Measurements from ENCODE around the gene HERC6. TPM values are rescaled to one million over a fixed set of nuclear protein-coding genes. Genes with fewer than 3 reads are reported as not detected.

The HERC6 gene
- total RNA-seq, 2 donors from 2014 or later = 9.9 to 12.7 TPM

DNA sequence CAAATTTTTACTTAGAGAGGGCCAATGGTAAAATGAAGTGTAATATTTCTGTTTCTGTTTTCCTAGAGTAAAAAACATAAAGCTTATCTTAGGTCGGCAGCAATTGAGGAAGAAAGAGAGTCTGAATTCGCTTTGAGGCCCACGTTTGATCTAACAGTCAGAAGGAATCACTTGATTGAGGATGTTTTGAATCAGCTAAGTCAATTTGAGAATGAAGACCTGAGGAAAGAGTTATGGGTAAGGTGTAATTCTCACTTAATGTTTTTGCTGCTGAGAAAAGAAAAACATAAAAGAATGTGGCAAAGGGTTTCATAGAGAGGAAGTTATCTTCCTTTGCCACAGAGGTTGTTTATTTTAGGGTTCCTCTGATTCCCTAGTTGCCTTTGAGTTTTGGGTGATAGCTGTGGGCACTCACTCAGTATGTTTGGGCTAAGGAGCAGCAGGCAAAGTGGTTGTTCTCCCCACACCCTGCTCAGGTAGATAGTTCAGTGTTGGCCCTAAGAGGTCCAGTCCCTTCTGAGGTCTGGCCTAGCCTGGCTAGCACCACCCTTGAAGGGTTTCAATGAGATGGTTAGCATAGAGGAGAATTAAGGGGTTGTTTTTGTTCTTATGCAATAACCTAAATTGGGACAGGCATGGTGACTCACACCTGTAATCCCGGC, 110.6 kb downstream of the HERC6 start:
- Histone ChIP-seq H3K27ac (ENCODE audit: low read depth, low read length) (no peak overlapping the region), H3K36me3 (ENCODE audit: control insufficient read depth, insufficient read depth, low read length) (no peaks in the 10 kb centered on the region), H3K9ac (ENCODE audit: extremely low read depth, low read length, poor library complexity, severe bottlenecking) (no peak overlapping the region), H3K4me1 (ENCODE audit: control insufficient read depth, insufficient read depth, low read length) (no peaks in the 10 kb centered on the region), H3K27me3 (ENCODE audit: control insufficient read depth, insufficient read depth, low read length, poor library complexity, severe bottlenecking) (no peaks in the 10 kb centered on the region), H3K4me3 (ENCODE audit: low read length) (no peak overlapping the region), H3K9me3 (ENCODE audit: control insufficient read depth, low read length) (no peaks in the 10 kb centered on the region)
- H3K4me1 Mint-ChIP-seq = no peaks in the 10 kb centered on the region
- DNase-seq = no peak
- 86 to 90% methylated on average over 4 of the region's 4 CpGs for WGBS, 2 experiments (ENCODE audit: insufficient coverage in 1 of 2, insufficient read length in 1 of 2)
- no peaks in the 10 kb centered on the region for H3K9me3 Mint-ChIP-seq
- TF ChIP-seq CTCF (conservative IDR thresholded peaks at IDR 0.05) = no peak
- no peak overlapping the region for H3K27ac Mint-ChIP-seq
- H3K27me3 Mint-ChIP-seq (ENCODE audit: insufficient read depth) = no peaks in the 10 kb centered on the region
- H3K36me3 Mint-ChIP-seq (ENCODE audit: low read depth) = peaks cover 4% of the 10 kb centered on the region
- H3K4me3 Mint-ChIP-seq = no peak overlapping the region

Other genes with a start within 250 kb of the HERC6 start
- 1 to 10 TPM in 1 of 2 donors, under 1 TPM in 1; 0.31 to 4.0 TPM for gene ABCG2, start 220.2 kb upstream of the HERC6 start, total RNA-seq
- 10 to 100 TPM; 35.1 to 37.8 TPM for gene PPM1K, start 94.3 kb upstream of the HERC6 start, total RNA-seq
- gene HERC5, start 78.3 kb downstream of the HERC6 start, total RNA-seq = 10 to 100 TPM in 1 of 2 donors, 1 to 10 TPM in 1; 9.6 to 10.1 TPM
- 10 to 100 TPM; 47.8 to 58.3 TPM for gene PYURF, start 144.9 kb downstream of the HERC6 start, total RNA-seq
- 1 to 10 TPM; 4.4 to 5.9 TPM for gene HERC3, start 213.6 kb downstream of the HERC6 start, total RNA-seq

All from endodermal cell (in vitro differentiated cells).